Thyroid gland (tissue), 4 donors: ENCODE results near the gene PPP2R2C. TPM values are rescaled to one million over a fixed set of nuclear protein-coding genes. Genes with fewer than 3 reads are reported as not detected.
A peak's percentile ranks its signal among the peaks of the same experiment; 100 is the strongest.

ENCODE experiments used
- DNase-seq, 2 donors: peaks; one replicate each; pipeline ENCODE4 v3.0.0-alpha.2; 2019
- H3K27ac ChIP-seq, 3 donors: fragments of 200-600 bp; sonication (generic); 1 replicate in 2 of 3; 2 replicates in 1 of 3; pipeline ENCODE4 v1.5.1; 2016 to 2019; ENCODE audit warnings: mild to moderate bottlenecking in 1 of 3, moderate library complexity in 1 of 3
- H3K27me3 ChIP-seq: fragments of 200-600 bp; sonication (generic); one replicate; pipeline ENCODE4 v1.5.1; 2019
- H3K36me3 ChIP-seq, 2 donors: fragments of 200-600 bp; sonication (generic); one replicate each; pipeline ENCODE4 v1.5.1; 2016 to 2019
- H3K4me1 ChIP-seq, 2 donors: fragments of 200-600 bp; sonication (generic); one replicate each; pipeline ENCODE4 v1.5.1; 2017 to 2019
- H3K4me3 ChIP-seq, 3 donors: fragments of 200-600 bp; sonication (generic); replicated peaks in 1 of 3; 1 replicate in 2 of 3; 2 replicates in 1 of 3; pipeline ENCODE4 v1.5.1; 2016; ENCODE audit warnings: mild to moderate bottlenecking in 1 of 3
- H3K9me3 ChIP-seq: fragments of 200-600 bp; sonication (generic); one replicate; pipeline ENCODE4 v1.5.1; 2017
- CTCF ChIP-seq, 6 experiments: fragments of 200-600 bp in 3 of 6; fragments of 450-650 bp in 3 of 6; sonication (generic) in 3 of 6; IDR thresholded peaks; one replicate each; pipeline ENCODE4 v1.5.1; 2016 to 2019; ENCODE audit warnings: antibody characterized with exemption in 6 of 6, mild to moderate bottlenecking in 2 of 6, inconsistent platforms in 1 of 6, moderate library complexity in 1 of 6
- POLR2A ChIP-seq, 2 donors: fragments of 450-650 bp; IDR thresholded peaks; one replicate each; pipeline ENCODE4 v1.6.1; 2017; ENCODE audit warnings: antibody characterized with exemption in 2 of 2, mild to moderate bottlenecking in 2 of 2, moderate library complexity in 1 of 2
- WGBS, 2 donors: methylation state at CpG; one replicate each; pipeline ENCODE4 v1.1.5; 2017; 5-methylcytosine and 5-hydroxymethylcytosine counted together
- intact Hi-C: fragments of 100-400 bp; cut with DNase I; formaldehyde crosslinking; loops from one replicate; pipeline ENCODE4 v1.15.1; 2023
- total RNA-seq, 4 donors: library from RNA; depleted of rRNA; stranded (reverse); fragments of >200 nt; gene quantifications; one replicate each; pipeline ENCODE4 v1.2.3, GENCODE V29; 2016

Gene PPP2R2C
- total RNA-seq, 4 donors from 2014 or later, result 0.15 to 1.5 (median 0.33) TPM; not detected in 1

GRCh38 chr4:6391186-6391851, 81.1 kb downstream of the PPP2R2C start:
- intact Hi-C loops, result no loop called here
- no peaks in the 10 kb centered on the region for H3K9me3 ChIP-seq
- no peak overlapping the region for H3K27ac ChIP-seq
- H3K36me3 ChIP-seq, result no peaks in the 10 kb centered on the region
- no peaks in the 10 kb centered on the region for H3K4me1 ChIP-seq
- TF ChIP-seq POLR2A (IDR thresholded peaks at IDR 0.05), result no peak
- no peak for TF ChIP-seq CTCF (IDR thresholded peaks at IDR 0.05)
- DNase-seq, result no peak
- no peaks in the 10 kb centered on the region for H3K27me3 ChIP-seq
- no peak overlapping the region for H3K4me3 ChIP-seq
- WGBS, 2 donors, result 74 to 78% methylated on average over 15 of the region's 15 CpGs

- 22 to 47% methylated on average over 3 to 14 of the region's 18 CpGs for WGBS, 2 donors
- Histone ChIP-seq H3K4me3 (no peak overlapping the region), H3K4me1 (no peaks in the 10 kb centered on the region), H3K27me3 (no peaks in the 10 kb centered on the region), H3K36me3 (no peaks in the 10 kb centered on the region), H3K9me3 (no peaks in the 10 kb centered on the region), H3K27ac (no peak overlapping the region)
- DNase-seq, result peak in 1 of 2 donors; percentile 19
- intact Hi-C loops, result no loop called here
- TF ChIP-seq POLR2A (IDR thresholded peaks at IDR 0.05) (no peak), CTCF (IDR thresholded peaks at IDR 0.05) (no peak)
These were observed 82.1 kb downstream of the PPP2R2C start for GRCh38 chr4:6390356-6390755.

- WGBS, 2 donors, result 63 to 80% methylated on average over 19 of the region's 19 CpGs
- no peaks in the 10 kb centered on the region for H3K27me3 ChIP-seq
- H3K9me3 ChIP-seq, result no peaks in the 10 kb centered on the region
- H3K27ac ChIP-seq, result no peak overlapping the region
- no peak for TF ChIP-seq POLR2A (IDR thresholded peaks at IDR 0.05)
- TF ChIP-seq CTCF (IDR thresholded peaks at IDR 0.05), result no peak
- no peak for DNase-seq
- H3K36me3 ChIP-seq, result no peaks in the 10 kb centered on the region
- H3K4me3 ChIP-seq, result no peak overlapping the region
- intact Hi-C loops, result no loop called here
- H3K4me1 ChIP-seq, result no peaks in the 10 kb centered on the region
These were observed 83.1 kb downstream of the PPP2R2C start for GRCh38 chr4:6389142-6389825.

- Histone ChIP-seq H3K27me3 (no peaks in the 10 kb centered on the region), H3K4me1 (no peaks in the 10 kb centered on the region), H3K4me3 (no peak overlapping the region), H3K27ac (no peak overlapping the region), H3K36me3 (no peaks in the 10 kb centered on the region), H3K9me3 (no peaks in the 10 kb centered on the region)
- TF ChIP-seq CTCF (IDR thresholded peaks at IDR 0.05), result no peak
- TF ChIP-seq POLR2A (IDR thresholded peaks at IDR 0.05), result no peak
- intact Hi-C loops, result no loop called here
- no peak for DNase-seq
- WGBS, 2 donors, result 54 to 62% methylated on average over 9 of the region's 9 CpGs
These were observed 83.7 kb downstream of the PPP2R2C start for GRCh38 chr4:6388713-6389112.

- WGBS, 2 donors, result 74 to 85% methylated on average over 4 to 5 of the region's 5 CpGs
- Histone ChIP-seq H3K27me3 (no peaks in the 10 kb centered on the region), H3K36me3 (no peaks in the 10 kb centered on the region), H3K4me1 (no peaks in the 10 kb centered on the region), H3K9me3 (no peaks in the 10 kb centered on the region), H3K4me3 (no peak overlapping the region), H3K27ac (no peak overlapping the region)
- intact Hi-C loops, result no loop called here
- TF ChIP-seq CTCF (IDR thresholded peaks at IDR 0.05) (no peak), POLR2A (IDR thresholded peaks at IDR 0.05) (no peak)
- DNase-seq, result no peak
These were observed 84.5 kb downstream of the PPP2R2C start for GRCh38 chr4:6387946-6388345.
